K562 (cell line): Measurements from ENCODE around the gene KCNQ2.

Source experiments
- AFF4 ChIP-seq: sonication (generic); formaldehyde crosslinking; IDR thresholded peaks from 2 replicates; pipeline ENCODE4 v1.8.0; 2023; ENCODE audit warnings: mild to moderate bottlenecking, missing genetic modification reagents
- CTCF ChIP-seq, 3 experiments: IDR thresholded peaks in 2 of 3; conservative IDR thresholded peaks in 1 of 3; 2 replicates each; pipeline ENCODE4 v1.5.1; 2011 to 2012; ENCODE audit warnings: low read length in 3 of 3, mild to moderate bottlenecking in 3 of 3, control low read depth in 2 of 3, improper control_type of control experiment in 1 of 3, inconsistent platforms in 1 of 3, low read depth in 1 of 3, mixed read lengths in 1 of 3, moderate library complexity in 1 of 3; ENCODE audit not compliant: insufficient read depth in 2 of 3
- HMGXB4 ChIP-seq: sonication (generic); formaldehyde crosslinking; IDR thresholded peaks from 2 replicates; pipeline ENCODE4 v1.8.1; 2023; ENCODE audit warnings: mild to moderate bottlenecking, missing genetic modification reagents
- JUN ChIP-seq, 2 experiments: sonication (generic) in 1 of 2; formaldehyde crosslinking in 1 of 2; IDR thresholded peaks; 2 replicates each; pipeline versions ENCODE4 v1.6.1 to v1.8.0; 2012 to 2022; ENCODE audit warnings: borderline replicate concordance in 2 of 2, mild to moderate bottlenecking in 2 of 2, improper control_type of control experiment in 1 of 2, low read depth in 1 of 2, low read length in 1 of 2, missing genetic modification reagents in 1 of 2

- TF ChIP-seq HMGXB4 (CRISPR knock-in tag) (no peak), AFF4 (CRISPR knock-in tag) (no peak), JUN (IDR thresholded peaks at IDR 0.05; ENCODE audit: borderline replicate concordance, low read depth, low read length) (no peak), JUN (CRISPR knock-in tag; IDR thresholded peaks at IDR 0.05; ENCODE audit: borderline replicate concordance) (no peak), CTCF (IDR thresholded peaks at IDR 0.05 in 2 of 3, conservative IDR thresholded peaks at IDR 0.05 in 1 of 3; ENCODE audit: insufficient read depth in 2 of 3, low read depth in 1 of 3, low read length in 3 of 3) (no peak)
Observed at GRCh38 chr20:63430891-63431290, 41.6 kb downstream of the KCNQ2 start.
